Activated CD4-positive, alpha-beta T cell treated with anti-CD3 and anti-CD28 coated beads for 36 hours (primary cell): Measurements from ENCODE around the gene KLHL18. TPM values are rescaled to one million over a fixed set of nuclear protein-coding genes. Genes with fewer than 3 reads are reported as not detected.
"Not testable (repeated sequence)": the region's sequence is repeated elsewhere in the genome, so short reads cannot be mapped to it uniquely, and the experiment has no call there.

ENCODE experiments used
- ATAC-seq: fragments of 200-7000 bp; cut with Tn5 transposase; one replicate; pipeline ENCODE4 v1.10.0; 2021; ENCODE audit warnings: mild to moderate bottlenecking, moderate library complexity
- CTCF ChIA-PET: fragments of 350-600 bp; sonication (Branson Sonifier 250); formaldehyde crosslinking; loops from one replicate; lab custom pipeline; 2021; ENCODE audit warnings: antibody characterized with exemption; lab: Charles Lee
- POLR2A ChIA-PET: fragments of 350-600 bp; sonication (Branson Sonifier 250); formaldehyde crosslinking; loops from one replicate; lab custom pipeline; 2021; ENCODE audit warnings: antibody characterized with exemption, inconsistent platforms; lab: Charles Lee
- DNase-seq: peaks from one replicate; pipeline ENCODE4 v3.0.0-alpha.2; 2020
- H3K27ac Mint-ChIP-seq: one replicate; pipeline ENCODE4 v1.8.0; 2021; ENCODE audit warnings: mixed read lengths
- H3K27me3 Mint-ChIP-seq: one replicate; pipeline ENCODE4 v1.8.0; 2021; ENCODE audit warnings: mixed read lengths
- H3K36me3 Mint-ChIP-seq: one replicate; pipeline ENCODE4 v1.8.0; 2021; ENCODE audit warnings: low read depth, mixed read lengths
- H3K4me1 Mint-ChIP-seq: one replicate; pipeline ENCODE4 v1.8.0; 2021; ENCODE audit warnings: mixed read lengths
- H3K4me3 Mint-ChIP-seq: one replicate; pipeline ENCODE4 v1.8.0; 2021; ENCODE audit warnings: mild to moderate bottlenecking, moderate library complexity, mixed read lengths
- H3K9me3 Mint-ChIP-seq: one replicate; pipeline ENCODE4 v1.8.0; 2021; ENCODE audit warnings: low read depth, mixed read lengths
- intact Hi-C, 2 experiments: fragments of 100-400 bp; cut with DNase I in 1 of 2; cut with micrococcal nuclease in 1 of 2; formaldehyde crosslinking; loops; one replicate each; pipeline versions ENCODE4 v1.14.2 to v1.15.1; 2022 to 2024; cut with DNase I, micrococcal nuclease
- total RNA-seq, 2 experiments: library from RNA; stranded (reverse); gene quantifications; one replicate each; pipeline ENCODE4 v1.2.3, GENCODE V29; 2021

Gene KLHL18
- total RNA-seq, 2 experiments from 2014 or later, result 19.0 to 22.4 TPM

- H3K27ac Mint-ChIP-seq, H3K4me3 Mint-ChIP-seq, CTCF ChIA-PET, intact Hi-C loops, POLR2A ChIA-PET, ATAC-seq, DNase-seq, H3K4me1 Mint-ChIP-seq, H3K9me3 Mint-ChIP-seq, H3K27me3 Mint-ChIP-seq, H3K36me3 Mint-ChIP-seq: not testable (repeated sequence)
Observed at GRCh38 chr3:47256331-47256730, 26.4 kb upstream of the KLHL18 start.

- DNase-seq (no peak), ATAC-seq (no peak)
- POLR2A ChIA-PET, result no interaction called here
- H3K4me3 Mint-ChIP-seq, result no peak overlapping the region
- intact Hi-C loops, result no loop called here
- no peaks in the 10 kb centered on the region for H3K9me3 Mint-ChIP-seq
- no peaks in the 10 kb centered on the region for H3K27me3 Mint-ChIP-seq
- CTCF ChIA-PET, result no interaction called here
- H3K4me1 Mint-ChIP-seq, result no peaks in the 10 kb centered on the region
- H3K27ac Mint-ChIP-seq, result no peak overlapping the region
- no peaks in the 10 kb centered on the region for H3K36me3 Mint-ChIP-seq
Observed at GRCh38 chr3:47259114-47259513, 23.6 kb upstream of the KLHL18 start.

DNA sequence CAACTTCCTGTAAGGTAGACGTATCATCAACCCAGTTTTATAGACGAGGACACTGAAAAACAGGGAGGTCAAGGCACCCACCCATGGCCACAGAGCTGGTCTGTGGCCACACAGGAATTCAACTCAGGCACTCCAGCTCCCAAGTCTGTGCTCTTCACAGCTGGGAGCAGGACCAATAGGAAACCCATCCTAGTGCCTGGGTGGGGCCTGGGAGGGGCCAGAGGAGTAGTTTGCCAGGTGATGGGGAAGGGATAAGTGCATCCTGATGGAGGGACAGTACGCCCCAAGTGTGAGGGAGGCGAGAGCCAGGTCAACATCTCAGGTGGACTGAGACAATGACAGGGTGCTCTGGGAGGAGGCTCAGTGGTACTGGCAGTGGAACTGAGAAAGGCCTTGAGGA lies 22.1 kb upstream of the KLHL18 start:
- ATAC-seq (no peak), DNase-seq (no peak)
- no peaks in the 10 kb centered on the region for H3K9me3 Mint-ChIP-seq
- CTCF ChIA-PET, result no interaction called here
- intact Hi-C loops, result no loop called here
- H3K4me1 Mint-ChIP-seq, result no peaks in the 10 kb centered on the region
- POLR2A ChIA-PET, result no interaction called here
- no peaks in the 10 kb centered on the region for H3K36me3 Mint-ChIP-seq
- H3K27me3 Mint-ChIP-seq, result no peaks in the 10 kb centered on the region
- H3K4me3 Mint-ChIP-seq, result no peak overlapping the region
- no peak overlapping the region for H3K27ac Mint-ChIP-seq

GRCh38 chr3:47261301-47261700 lies 21.4 kb upstream of the KLHL18 start:
- intact Hi-C loops, result no loop called here
- POLR2A ChIA-PET, result no interaction called here
- ATAC-seq (no peak), DNase-seq (no peak)
- Mint-ChIP-seq H3K4me1 (no peaks in the 10 kb centered on the region), H3K9me3 (no peaks in the 10 kb centered on the region), H3K27me3 (no peaks in the 10 kb centered on the region), H3K36me3 (no peaks in the 10 kb centered on the region), H3K4me3 (no peak overlapping the region), H3K27ac (no peak overlapping the region)
- CTCF ChIA-PET, result interaction anchor here (0.7 kb wide), 1 partner anchor 29 kb away, joined by 3 read pairs; no protein-coding TSS in a partner anchor

DNA sequence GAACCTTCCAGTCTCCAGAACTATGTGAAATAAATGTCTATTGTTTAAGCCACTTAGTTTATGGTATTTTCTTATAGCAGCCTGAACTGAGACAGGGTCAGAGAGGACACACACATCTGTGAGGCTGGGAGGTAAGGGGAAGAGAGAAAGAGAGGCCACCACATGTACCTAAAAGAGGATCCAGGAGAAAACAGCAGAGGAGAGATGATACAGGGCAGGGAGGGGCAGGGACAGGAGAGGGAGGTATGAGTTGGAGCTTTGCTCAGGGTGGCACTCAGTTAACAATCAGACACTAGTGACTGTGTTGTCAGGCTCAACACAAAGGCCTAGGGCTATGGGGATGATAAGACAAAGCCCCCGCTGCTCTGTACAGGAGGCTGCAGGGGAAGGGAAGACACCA lies 17.7 kb upstream of the KLHL18 start:
- no peaks in the 10 kb centered on the region for H3K9me3 Mint-ChIP-seq
- POLR2A ChIA-PET, result no interaction called here
- H3K27ac Mint-ChIP-seq, result no peak overlapping the region
- ATAC-seq, result no peak
- CTCF ChIA-PET, result no interaction called here
- H3K36me3 Mint-ChIP-seq, result no peaks in the 10 kb centered on the region
- intact Hi-C loops, result no loop called here
- peaks cover 6% of the 10 kb centered on the region for H3K4me1 Mint-ChIP-seq
- no peaks in the 10 kb centered on the region for H3K27me3 Mint-ChIP-seq
- DNase-seq, result no peak
- no peak overlapping the region for H3K4me3 Mint-ChIP-seq

GRCh38 chr3:47265725-47266428 lies 16.9 kb upstream of the KLHL18 start:
- CTCF ChIA-PET, result no interaction called here
- no peak for ATAC-seq

DNA sequence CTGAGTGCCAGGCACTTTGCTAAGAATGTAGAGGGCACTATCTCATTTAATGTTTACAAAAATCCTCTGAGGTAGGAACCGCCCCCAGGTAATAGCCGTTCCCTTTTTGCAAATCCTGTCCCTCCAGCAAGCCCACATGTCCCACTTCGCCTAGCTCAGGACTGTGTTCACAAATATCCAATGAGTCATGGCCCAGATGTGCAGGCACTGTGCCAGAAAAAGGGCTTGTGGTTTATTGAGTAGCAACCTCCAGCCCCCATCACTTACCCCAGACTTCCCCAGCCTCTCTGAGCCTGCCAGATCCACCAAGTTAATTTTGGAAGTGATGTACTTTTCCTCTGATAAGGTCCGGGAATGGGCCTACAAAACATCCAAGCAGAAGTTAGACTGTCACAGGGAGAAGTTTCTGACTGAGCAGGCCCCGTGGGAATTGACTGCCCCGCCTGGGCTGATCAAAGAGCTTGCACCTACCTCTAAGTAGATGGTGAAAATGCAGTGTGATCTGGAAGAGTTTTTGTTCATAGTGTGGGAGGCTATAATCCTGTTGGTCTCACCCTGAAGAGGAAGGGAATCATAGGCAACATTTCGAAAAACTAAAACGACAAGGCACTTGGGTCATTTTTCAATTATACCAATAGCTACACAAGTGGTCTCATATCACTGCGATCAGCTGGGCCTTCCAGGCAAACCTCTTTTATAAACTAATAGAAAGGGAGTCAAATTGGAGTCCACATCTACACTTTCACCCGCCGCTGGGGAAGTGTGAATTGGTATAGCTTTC lies 15.8 kb upstream of the KLHL18 start:
- Mint-ChIP-seq H3K36me3 (no peaks in the 10 kb centered on the region), H3K27me3 (no peaks in the 10 kb centered on the region), H3K4me3 (no peak overlapping the region), H3K9me3 (no peaks in the 10 kb centered on the region), H3K4me1 (peaks cover 6% of the 10 kb centered on the region), H3K27ac (no peak overlapping the region)
- POLR2A ChIA-PET, result no interaction called here
- intact Hi-C loops, result no loop called here
- peak; percentile 53 for ATAC-seq
- CTCF ChIA-PET, result interaction anchor here (0.6 kb wide), 1 partner anchor 257 kb away, joined by 3 read pairs; no protein-coding TSS in a partner anchor
- peak; percentile 68 for DNase-seq

More at GRCh38 chr3:47265725-47266428, 16.9 kb upstream of the KLHL18 start:
- Mint-ChIP-seq H3K27me3 (no peaks in the 10 kb centered on the region), H3K4me1 (peaks cover 6% of the 10 kb centered on the region), H3K9me3 (no peaks in the 10 kb centered on the region), H3K4me3 (no peak overlapping the region), H3K27ac (no peak overlapping the region), H3K36me3 (no peaks in the 10 kb centered on the region)
- POLR2A ChIA-PET, result no interaction called here
- intact Hi-C loops, result no loop called here
- no peak for DNase-seq

- Mint-ChIP-seq H3K36me3 (no peaks in the 10 kb centered on the region), H3K9me3 (no peaks in the 10 kb centered on the region), H3K27ac (no peak overlapping the region), H3K27me3 (no peaks in the 10 kb centered on the region), H3K4me1 (peaks cover 6% of the 10 kb centered on the region), H3K4me3 (no peak overlapping the region)
- ATAC-seq (no peak), DNase-seq (no peak)
- ChIA-PET CTCF (no interaction called here), POLR2A (no interaction called here)
- intact Hi-C loops, result no loop called here
Observed at GRCh38 chr3:47267490-47267824, 15.3 kb upstream of the KLHL18 start.

DNA sequence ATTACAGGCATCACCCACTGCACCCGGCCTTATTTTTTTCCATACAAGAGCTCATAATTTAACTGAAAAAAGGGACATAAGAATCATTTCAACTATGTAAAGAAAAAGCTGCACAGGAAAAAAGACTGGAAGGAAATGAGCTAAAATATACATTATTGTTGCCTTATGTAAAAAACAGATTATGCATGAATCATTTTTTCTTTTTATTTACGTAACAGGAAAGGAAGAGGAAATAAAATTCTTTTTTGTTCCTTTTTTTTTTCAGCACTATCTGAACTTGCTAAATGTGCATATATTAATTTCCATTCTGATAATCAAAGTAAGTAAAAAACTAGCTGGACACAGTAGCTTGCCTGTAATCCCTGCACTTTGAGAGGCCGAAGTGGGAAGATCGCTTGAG lies 12.2 kb upstream of the KLHL18 start:
- intact Hi-C loops, result no loop called here
- H3K4me1 Mint-ChIP-seq, result peaks cover 6% of the 10 kb centered on the region
- ChIA-PET CTCF (interaction anchor here (0.8 to 0.9 kb wide), 3 partner anchors 8 to 39 kb away, joined by 3 read pairs; no protein-coding TSS in a partner anchor), POLR2A (interaction anchor here (0.6 to 0.7 kb wide), 2 partner anchors 16 to 510 kb away, joined by 3 read pairs; no protein-coding TSS in a partner anchor)
- H3K27ac Mint-ChIP-seq, result no peak overlapping the region
- ATAC-seq, result no peak
- no peak overlapping the region for H3K4me3 Mint-ChIP-seq
- no peaks in the 10 kb centered on the region for H3K36me3 Mint-ChIP-seq
- H3K27me3 Mint-ChIP-seq, result no peaks in the 10 kb centered on the region
- no peaks in the 10 kb centered on the region for H3K9me3 Mint-ChIP-seq
- no peak for DNase-seq

DNA sequence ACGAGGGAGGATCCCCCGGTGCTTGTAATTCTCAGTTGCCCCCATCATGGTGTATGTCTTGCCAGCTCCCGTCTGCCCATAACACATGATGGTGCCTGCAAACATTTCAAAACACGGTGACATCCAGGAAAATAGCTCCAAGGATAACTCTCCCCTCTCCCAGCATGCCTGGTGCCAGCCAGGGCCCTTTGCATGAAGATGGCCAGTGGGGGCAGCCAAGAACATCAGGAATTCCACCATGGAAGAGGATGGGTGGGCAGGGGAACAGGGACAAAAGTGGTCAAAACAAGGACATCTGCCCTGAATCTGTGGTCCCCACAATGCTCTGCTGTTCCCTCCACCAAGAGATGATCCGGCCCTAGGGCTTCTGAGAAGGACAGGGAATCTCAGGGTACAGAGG lies 9.2 kb upstream of the KLHL18 start:
- Mint-ChIP-seq H3K4me3 (no peak overlapping the region), H3K27me3 (no peaks in the 10 kb centered on the region), H3K9me3 (no peaks in the 10 kb centered on the region), H3K27ac (no peak overlapping the region), H3K36me3 (no peaks in the 10 kb centered on the region), H3K4me1 (no peaks in the 10 kb centered on the region)
- ATAC-seq, result no peak
- POLR2A ChIA-PET, result no interaction called here
- no peak for DNase-seq
- CTCF ChIA-PET, result no interaction called here
- intact Hi-C loops, result no loop called here

- Mint-ChIP-seq H3K36me3 (no peaks in the 10 kb centered on the region), H3K4me1 (no peaks in the 10 kb centered on the region), H3K27ac (no peak overlapping the region), H3K4me3 (no peak overlapping the region), H3K9me3 (no peaks in the 10 kb centered on the region), H3K27me3 (no peaks in the 10 kb centered on the region)
- ChIA-PET POLR2A (no interaction called here), CTCF (no interaction called here)
- no peak for ATAC-seq
- intact Hi-C loops, result no loop called here
- no peak for DNase-seq
Observed at GRCh38 chr3:47274652-47275051, 8.1 kb upstream of the KLHL18 start.

DNA sequence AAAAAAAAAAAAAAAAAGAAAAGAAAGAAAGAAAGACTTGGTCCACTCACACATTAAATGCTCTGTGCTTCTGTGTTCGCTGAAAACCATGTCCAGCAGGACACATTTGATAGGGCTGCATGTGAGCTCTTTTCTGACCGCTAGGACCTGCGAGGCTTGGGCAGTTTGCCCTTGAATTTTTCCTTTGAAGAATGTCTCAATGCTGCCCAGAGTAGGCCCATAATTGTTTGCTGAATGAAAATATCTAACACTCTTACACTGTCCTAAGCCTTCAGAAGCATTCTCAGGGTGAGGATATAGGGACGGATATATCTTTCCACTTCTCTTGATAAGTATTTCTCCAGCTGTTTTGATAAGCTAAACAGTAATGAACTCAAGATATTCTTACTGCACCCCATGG lies 6.2 kb upstream of the KLHL18 start:
- Mint-ChIP-seq H3K9me3 (no peaks in the 10 kb centered on the region), H3K4me1 (peaks cover under 1% of the 10 kb centered on the region), H3K27ac (no peak overlapping the region), H3K27me3 (no peaks in the 10 kb centered on the region), H3K36me3 (no peaks in the 10 kb centered on the region), H3K4me3 (no peak overlapping the region)
- CTCF ChIA-PET, result no interaction called here
- ATAC-seq (no peak), DNase-seq (no peak)
- intact Hi-C loops, result no loop called here
- POLR2A ChIA-PET, result no interaction called here
